ENCODE data around the gene GYPA.
"Not testable (repeated sequence)": the region's sequence is repeated elsewhere in the genome, so short reads cannot be mapped to it uniquely, and the experiment has no call there.

Gene GYPA

GRCh38 chr4:144171697-144172096, 31.2 kb upstream of the GYPA start:
- H3K4me1 ChIP-seq (ENCODE audit: control insufficient read depth in 1 of 2, insufficient read depth in 2 of 2, low read length in 2 of 2): no peaks in the 10 kb centered on the region
- no peak overlapping the region for H3K27ac ChIP-seq (ENCODE audit: low read depth, low read length)
- no peak overlapping the region for H3K9ac ChIP-seq (ENCODE audit: low read depth in 1 of 2, low read length in 2 of 2)
- no peaks in the 10 kb centered on the region for H3K27me3 ChIP-seq (ENCODE audit: control insufficient read depth in 1 of 2, insufficient read depth in 2 of 2, low read length in 2 of 2)
- no peaks in the 10 kb centered on the region for H3K9me3 ChIP-seq (ENCODE audit: control insufficient read depth in 1 of 2, low read length in 2 of 2)
- H3K36me3 ChIP-seq (ENCODE audit: control insufficient read depth in 1 of 2, insufficient read depth in 2 of 2, low read length in 2 of 2): no peaks in the 10 kb centered on the region
- no peak overlapping the region for H3K4me3 ChIP-seq (ENCODE audit: low read depth in 1 of 2, low read length in 2 of 2)

GRCh38 chr4:144169211-144169610, 28.7 kb upstream of the GYPA start:
- H3K4me1 ChIP-seq (ENCODE audit: control insufficient read depth in 1 of 2, insufficient read depth in 2 of 2, low read length in 2 of 2): no peaks in the 10 kb centered on the region
- no peaks in the 10 kb centered on the region for H3K9me3 ChIP-seq (ENCODE audit: control insufficient read depth in 1 of 2, low read length in 2 of 2)
- no peak overlapping the region for H3K9ac ChIP-seq (ENCODE audit: low read depth in 1 of 2, low read length in 2 of 2)
- H3K4me3 ChIP-seq (ENCODE audit: low read depth in 1 of 2, low read length in 2 of 2): no peak overlapping the region
- no peak overlapping the region for H3K27ac ChIP-seq (ENCODE audit: low read depth, low read length)
- no peaks in the 10 kb centered on the region for H3K27me3 ChIP-seq (ENCODE audit: control insufficient read depth in 1 of 2, insufficient read depth in 2 of 2, low read length in 2 of 2)
- no peaks in the 10 kb centered on the region for H3K36me3 ChIP-seq (ENCODE audit: control insufficient read depth in 1 of 2, insufficient read depth in 2 of 2, low read length in 2 of 2)

GRCh38 chr4:144154044-144154443, 13.5 kb upstream of the GYPA start:
- no peaks in the 10 kb centered on the region for H3K4me1 ChIP-seq (ENCODE audit: control insufficient read depth in 1 of 2, insufficient read depth in 2 of 2, low read length in 2 of 2)
- H3K27me3 ChIP-seq (ENCODE audit: control insufficient read depth in 1 of 2, insufficient read depth in 2 of 2, low read length in 2 of 2): no peaks in the 10 kb centered on the region
- no peaks in the 10 kb centered on the region for H3K9me3 ChIP-seq (ENCODE audit: control insufficient read depth in 1 of 2, low read length in 2 of 2)
- H3K9ac ChIP-seq (ENCODE audit: low read depth in 1 of 2, low read length in 2 of 2): no peak overlapping the region
- H3K36me3 ChIP-seq (ENCODE audit: control insufficient read depth in 1 of 2, insufficient read depth in 2 of 2, low read length in 2 of 2): no peaks in the 10 kb centered on the region
- H3K27ac ChIP-seq (ENCODE audit: low read depth, low read length): no peak overlapping the region
- H3K4me3 ChIP-seq (ENCODE audit: low read depth in 1 of 2, low read length in 2 of 2): no peak overlapping the region

- not testable (repeated sequence) for H3K36me3 ChIP-seq (ENCODE audit: control insufficient read depth in 1 of 2, insufficient read depth in 2 of 2, low read length in 2 of 2); H3K4me3 ChIP-seq (ENCODE audit: low read depth in 1 of 2, low read length in 2 of 2); H3K27me3 ChIP-seq (ENCODE audit: control insufficient read depth in 1 of 2, insufficient read depth in 2 of 2, low read length in 2 of 2); H3K4me1 ChIP-seq (ENCODE audit: control insufficient read depth in 1 of 2, insufficient read depth in 2 of 2, low read length in 2 of 2); H3K27ac ChIP-seq (ENCODE audit: low read depth, low read length); H3K9me3 ChIP-seq (ENCODE audit: control insufficient read depth in 1 of 2, low read length in 2 of 2); H3K9ac ChIP-seq (ENCODE audit: low read depth in 1 of 2, low read length in 2 of 2)
Observed at GRCh38 chr4:144142690-144143326, 2.3 kb upstream of the GYPA start.

- Histone ChIP-seq H3K4me1 (ENCODE audit: control insufficient read depth in 1 of 2, insufficient read depth in 2 of 2, low read length in 2 of 2) (no peaks in the 10 kb centered on the region), H3K9ac (ENCODE audit: low read depth in 1 of 2, low read length in 2 of 2) (no peak overlapping the region), H3K9me3 (ENCODE audit: control insufficient read depth in 1 of 2, low read length in 2 of 2) (no peaks in the 10 kb centered on the region), H3K4me3 (ENCODE audit: low read depth in 1 of 2, low read length in 2 of 2) (no peak overlapping the region), H3K27ac (ENCODE audit: low read depth, low read length) (no peak overlapping the region), H3K27me3 (ENCODE audit: control insufficient read depth in 1 of 2, insufficient read depth in 2 of 2, low read length in 2 of 2) (no peaks in the 10 kb centered on the region), H3K36me3 (ENCODE audit: control insufficient read depth in 1 of 2, insufficient read depth in 2 of 2, low read length in 2 of 2) (no peaks in the 10 kb centered on the region)
Observed at GRCh38 chr4:144141493-144141892, 975 bp upstream of the GYPA start.

GRCh38 chr4:144139991-144140390, 527 bp downstream of the GYPA start:
- not testable (repeated sequence) for H3K4me3 ChIP-seq (ENCODE audit: low read depth in 1 of 2, low read length in 2 of 2)

GRCh38 chr4:144139547-144139946, 971 bp downstream of the GYPA start:
- H3K36me3 ChIP-seq (ENCODE audit: control insufficient read depth in 1 of 2, insufficient read depth in 2 of 2, low read length in 2 of 2); H3K9ac ChIP-seq (ENCODE audit: low read depth in 1 of 2, low read length in 2 of 2); H3K4me1 ChIP-seq (ENCODE audit: control insufficient read depth in 1 of 2, insufficient read depth in 2 of 2, low read length in 2 of 2); H3K4me3 ChIP-seq (ENCODE audit: low read depth in 1 of 2, low read length in 2 of 2); H3K9me3 ChIP-seq (ENCODE audit: control insufficient read depth in 1 of 2, low read length in 2 of 2); H3K27ac ChIP-seq (ENCODE audit: low read depth, low read length); H3K27me3 ChIP-seq (ENCODE audit: control insufficient read depth in 1 of 2, insufficient read depth in 2 of 2, low read length in 2 of 2): not testable (repeated sequence)

More at GRCh38 chr4:144139991-144140390, 527 bp downstream of the GYPA start:
- H3K9me3 ChIP-seq (ENCODE audit: control insufficient read depth in 1 of 2, low read length in 2 of 2); H3K4me1 ChIP-seq (ENCODE audit: control insufficient read depth in 1 of 2, insufficient read depth in 2 of 2, low read length in 2 of 2); H3K9ac ChIP-seq (ENCODE audit: low read depth in 1 of 2, low read length in 2 of 2); H3K36me3 ChIP-seq (ENCODE audit: control insufficient read depth in 1 of 2, insufficient read depth in 2 of 2, low read length in 2 of 2); H3K27me3 ChIP-seq (ENCODE audit: control insufficient read depth in 1 of 2, insufficient read depth in 2 of 2, low read length in 2 of 2); H3K27ac ChIP-seq (ENCODE audit: low read depth, low read length): not testable (repeated sequence)

- H3K9ac ChIP-seq (ENCODE audit: low read depth in 1 of 2, low read length in 2 of 2); H3K36me3 ChIP-seq (ENCODE audit: control insufficient read depth in 1 of 2, insufficient read depth in 2 of 2, low read length in 2 of 2); H3K4me1 ChIP-seq (ENCODE audit: control insufficient read depth in 1 of 2, insufficient read depth in 2 of 2, low read length in 2 of 2); H3K4me3 ChIP-seq (ENCODE audit: low read depth in 1 of 2, low read length in 2 of 2); H3K27me3 ChIP-seq (ENCODE audit: control insufficient read depth in 1 of 2, insufficient read depth in 2 of 2, low read length in 2 of 2); H3K27ac ChIP-seq (ENCODE audit: low read depth, low read length); H3K9me3 ChIP-seq (ENCODE audit: control insufficient read depth in 1 of 2, low read length in 2 of 2): not testable (repeated sequence)
Observed at GRCh38 chr4:144138239-144138638, 2.3 kb downstream of the GYPA start.

- not testable (repeated sequence) for H3K4me3 ChIP-seq (ENCODE audit: low read depth in 1 of 2, low read length in 2 of 2); H3K9ac ChIP-seq (ENCODE audit: low read depth in 1 of 2, low read length in 2 of 2); H3K27ac ChIP-seq (ENCODE audit: low read depth, low read length); H3K4me1 ChIP-seq (ENCODE audit: control insufficient read depth in 1 of 2, insufficient read depth in 2 of 2, low read length in 2 of 2); H3K36me3 ChIP-seq (ENCODE audit: control insufficient read depth in 1 of 2, insufficient read depth in 2 of 2, low read length in 2 of 2); H3K27me3 ChIP-seq (ENCODE audit: control insufficient read depth in 1 of 2, insufficient read depth in 2 of 2, low read length in 2 of 2); H3K9me3 ChIP-seq (ENCODE audit: control insufficient read depth in 1 of 2, low read length in 2 of 2)
Observed at GRCh38 chr4:144137137-144137931, 3.2 kb downstream of the GYPA start.

- not testable (repeated sequence) for H3K4me1 ChIP-seq (ENCODE audit: control insufficient read depth in 1 of 2, insufficient read depth in 2 of 2, low read length in 2 of 2); H3K27me3 ChIP-seq (ENCODE audit: control insufficient read depth in 1 of 2, insufficient read depth in 2 of 2, low read length in 2 of 2); H3K27ac ChIP-seq (ENCODE audit: low read depth, low read length); H3K36me3 ChIP-seq (ENCODE audit: control insufficient read depth in 1 of 2, insufficient read depth in 2 of 2, low read length in 2 of 2); H3K4me3 ChIP-seq (ENCODE audit: low read depth in 1 of 2, low read length in 2 of 2); H3K9ac ChIP-seq (ENCODE audit: low read depth in 1 of 2, low read length in 2 of 2); H3K9me3 ChIP-seq (ENCODE audit: control insufficient read depth in 1 of 2, low read length in 2 of 2)
Observed at GRCh38 chr4:144136189-144136588, 4.3 kb downstream of the GYPA start.
